Smooth muscle cell (in vitro differentiated cells): ENCODE results near the gene LDLRAD4. TPM values are rescaled to one million over a fixed set of nuclear protein-coding genes. Genes with fewer than 3 reads are reported as not detected.

Experiments
- DNase-seq: peaks from one replicate; lab custom pipeline; 2025; ENCODE audit not compliant: unreplicated experiment; lab: John Stamatoyannopoulos, UW
- H2AFZ ChIP-seq: fragments of 200-600 bp; sonication (generic); 2 replicates; pipeline ENCODE4 v1.6.0; 2016; ENCODE audit warnings: antibody characterized with exemption, low read depth, mild to moderate bottlenecking
- H3F3A ChIP-seq: fragments of 200-600 bp; sonication (generic); 2 replicates; pipeline ENCODE4 v1.6.0; 2017; ENCODE audit warnings: antibody characterized with exemption, low read depth
- H3K27ac ChIP-seq: fragments of 200-600 bp; sonication (generic); 2 replicates; pipeline ENCODE4 v1.5.1; 2016; ENCODE audit warnings: low read depth, mild to moderate bottlenecking
- H3K27me3 ChIP-seq: fragments of 200-600 bp; sonication (generic); 2 replicates; pipeline ENCODE4 v1.6.1; 2016; ENCODE audit warnings: low read depth, mild to moderate bottlenecking
- H3K36me3 ChIP-seq: fragments of 200-600 bp; sonication (generic); 2 replicates; pipeline ENCODE4 v1.5.1; 2016; ENCODE audit warnings: low read depth
- H3K4me1 ChIP-seq: fragments of 200-600 bp; sonication (generic); 2 replicates; pipeline ENCODE4 v1.5.1; 2016; ENCODE audit warnings: low read depth
- H3K4me2 ChIP-seq: fragments of 200-600 bp; sonication (generic); 2 replicates; pipeline ENCODE4 v1.6.0; 2016; ENCODE audit warnings: mild to moderate bottlenecking
- H3K4me3 ChIP-seq: fragments of 200-600 bp; sonication (generic); 2 replicates; pipeline ENCODE4 v1.5.1; 2016; ENCODE audit warnings: mild to moderate bottlenecking
- H3K79me2 ChIP-seq: fragments of 200-600 bp; sonication (generic); 2 replicates; pipeline ENCODE4 v1.6.0; 2016; ENCODE audit warnings: low read depth, mild to moderate bottlenecking
- H3K9ac ChIP-seq: fragments of 200-600 bp; sonication (generic); 2 replicates; pipeline ENCODE4 v1.6.0; 2016; ENCODE audit warnings: low read depth
- H3K9me3 ChIP-seq: fragments of 200-600 bp; sonication (generic); replicated peaks from 2 replicates; pipeline ENCODE4 v1.5.1; 2016; ENCODE audit warnings: low read depth
- H4K20me1 ChIP-seq: fragments of 200-600 bp; sonication (generic); 2 replicates; pipeline ENCODE4 v1.6.0; 2016; ENCODE audit warnings: low read depth
- CTCF ChIP-seq: fragments of 200-600 bp; sonication (generic); IDR thresholded peaks from 2 replicates; pipeline ENCODE4 v1.5.1; 2017; ENCODE audit warnings: borderline replicate concordance, mild to moderate bottlenecking, antibody characterized with exemption; ENCODE audit not compliant: insufficient read depth, poor library complexity, severe bottlenecking
- WGBS: methylation state at CpG from one replicate; pipeline ENCODE4 v1.1.7; 2016; ENCODE audit warnings: low lambda C conversion rate; 5-methylcytosine and 5-hydroxymethylcytosine counted together
- polyA plus RNA-seq: library from polyadenylated mRNA; unstranded; fragments of >200 nt; fragmentation: Nextera tagmentation; extraction: Ambion mirVana; gene quantifications from 2 replicates; pipeline ENCODE4 v1.2.1, GENCODE V29; 2016
- total RNA-seq: library from RNA; depleted of rRNA; stranded (reverse); fragments of >200 nt; gene quantifications from 2 replicates; pipeline ENCODE4 v1.2.3, GENCODE V29; 2014

The LDLRAD4 gene
- total and polyA plus RNA-seq, 2 experiments from 2014 or later = 36.2 to 48.3 TPM

GRCh38 chr18:13362051-13362450 is 143.5 kb downstream of the LDLRAD4 start:
- Histone ChIP-seq H3K79me2 (peaks cover 93% of the 10 kb centered on the region), H3K4me1 (no peaks in the 10 kb centered on the region), H3K27me3 (no peaks in the 10 kb centered on the region), H4K20me1 (peaks cover 83% of the 10 kb centered on the region), H3K9ac (no peak overlapping the region), H3K36me3 (no peaks in the 10 kb centered on the region), H3K27ac (no peak overlapping the region), H2AFZ (no peak overlapping the region), H3K4me2 (no peak overlapping the region), H3F3A (no peaks in the 10 kb centered on the region), H3K4me3 (no peak overlapping the region), H3K9me3 (no peaks in the 10 kb centered on the region)
- no peak for DNase-seq
- 90% methylated on average over 8 of the region's 8 CpGs for WGBS
- no peak for TF ChIP-seq CTCF

- TF ChIP-seq CTCF = no peak
- DNase-seq = no peak
- 86% methylated on average over 2 of the region's 2 CpGs for WGBS
Observed at GRCh38 chr18:13362607-13363006, 144.0 kb downstream of the LDLRAD4 start.

GRCh38 chr18:13363359-13363758 is 144.8 kb downstream of the LDLRAD4 start:
- no peaks in the 10 kb centered on the region for H3K4me1 ChIP-seq
- no peak overlapping the region for H3K4me2 ChIP-seq
- H3K27me3 ChIP-seq = no peaks in the 10 kb centered on the region
- TF ChIP-seq CTCF = no peak
- no peak overlapping the region for H3K9ac ChIP-seq
- 98% methylated on average over 4 of the region's 4 CpGs for WGBS
- no peak overlapping the region for H3K4me3 ChIP-seq
- H3K79me2 ChIP-seq = peaks cover 96% of the 10 kb centered on the region
- H2AFZ ChIP-seq = no peak overlapping the region
- no peaks in the 10 kb centered on the region for H3K36me3 ChIP-seq
- H3F3A ChIP-seq = no peaks in the 10 kb centered on the region
- H3K27ac ChIP-seq = no peak overlapping the region
- H3K9me3 ChIP-seq = no peaks in the 10 kb centered on the region
- H4K20me1 ChIP-seq = peaks cover 89% of the 10 kb centered on the region
- no peak for DNase-seq

More at GRCh38 chr18:13362607-13363006, 144.0 kb downstream of the LDLRAD4 start:
- H3K4me1 ChIP-seq = no peaks in the 10 kb centered on the region
- H3K79me2 ChIP-seq = peaks cover 94% of the 10 kb centered on the region
- H3K9ac ChIP-seq = no peak overlapping the region
- H4K20me1 ChIP-seq = peaks cover 88% of the 10 kb centered on the region
- H3K9me3 ChIP-seq = no peaks in the 10 kb centered on the region
- no peak overlapping the region for H3K4me3 ChIP-seq
- no peak overlapping the region for H3K27ac ChIP-seq
- no peak overlapping the region for H3K4me2 ChIP-seq
- H3F3A ChIP-seq = no peaks in the 10 kb centered on the region
- H3K27me3 ChIP-seq = no peaks in the 10 kb centered on the region
- H3K36me3 ChIP-seq = no peaks in the 10 kb centered on the region
- no peak overlapping the region for H2AFZ ChIP-seq

- 87% methylated on average over 7 of the region's 7 CpGs for WGBS
- H3K79me2 ChIP-seq = peaks cover 91% of the 10 kb centered on the region
- H3K36me3 ChIP-seq = no peaks in the 10 kb centered on the region
- no peaks in the 10 kb centered on the region for H3K27me3 ChIP-seq
- no peaks in the 10 kb centered on the region for H3K4me1 ChIP-seq
- H3F3A ChIP-seq = no peaks in the 10 kb centered on the region
- H3K4me2 ChIP-seq = no peak overlapping the region
- DNase-seq = no peak
- no peaks in the 10 kb centered on the region for H3K9me3 ChIP-seq
- no peak overlapping the region for H3K9ac ChIP-seq
- no peak overlapping the region for H3K27ac ChIP-seq
- no peak for TF ChIP-seq CTCF
- H4K20me1 ChIP-seq = peaks cover 95% of the 10 kb centered on the region
- no peak overlapping the region for H2AFZ ChIP-seq
- no peak overlapping the region for H3K4me3 ChIP-seq
Observed at GRCh38 chr18:13364721-13365205, 146.2 kb downstream of the LDLRAD4 start.
